HG03175 (cell line): Measurements from ENCODE around the gene LAMA3.

Source experiments
- ATAC-seq: cut with Tn5 transposase; IDR thresholded peaks from one replicate; pipeline ENCODE4 v1.9.1; 2021; ENCODE audit warnings: mild to moderate bottlenecking, moderate library complexity; ENCODE audit not compliant: unreplicated experiment

Gene LAMA3

DNA sequence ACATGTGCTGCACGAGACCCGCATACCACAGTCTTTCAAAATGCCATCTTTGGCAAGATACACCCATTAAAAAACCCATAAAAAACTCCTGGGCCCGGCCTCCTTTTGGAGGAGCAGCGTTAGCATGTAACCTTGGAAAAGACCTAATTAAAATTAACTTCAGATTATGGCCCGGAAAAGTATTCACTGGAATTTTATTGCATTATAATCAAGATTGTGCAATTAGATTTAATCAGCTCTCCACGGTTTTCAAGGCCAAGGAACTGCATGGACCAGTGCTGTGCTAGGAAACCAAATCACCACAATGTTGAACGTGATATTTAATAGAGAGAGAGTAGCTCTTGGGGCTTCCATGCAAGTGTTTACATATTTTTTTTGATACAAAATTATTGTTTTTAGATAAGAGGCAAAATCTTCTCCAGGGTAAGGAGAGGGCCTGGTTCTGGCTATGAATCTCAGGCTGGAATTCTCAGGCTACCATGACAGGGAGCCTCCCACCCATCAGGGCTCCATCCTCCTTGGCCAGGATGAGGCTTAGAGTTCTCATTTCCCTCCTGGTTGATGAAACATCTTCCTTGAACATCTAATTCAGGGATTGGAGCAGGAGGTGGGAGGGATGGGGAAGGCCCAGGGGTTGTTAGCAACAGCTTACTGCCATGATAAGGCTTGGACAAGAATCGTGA is 243.3 kb downstream of the LAMA3 start:
- ATAC-seq = no peak

DNA sequence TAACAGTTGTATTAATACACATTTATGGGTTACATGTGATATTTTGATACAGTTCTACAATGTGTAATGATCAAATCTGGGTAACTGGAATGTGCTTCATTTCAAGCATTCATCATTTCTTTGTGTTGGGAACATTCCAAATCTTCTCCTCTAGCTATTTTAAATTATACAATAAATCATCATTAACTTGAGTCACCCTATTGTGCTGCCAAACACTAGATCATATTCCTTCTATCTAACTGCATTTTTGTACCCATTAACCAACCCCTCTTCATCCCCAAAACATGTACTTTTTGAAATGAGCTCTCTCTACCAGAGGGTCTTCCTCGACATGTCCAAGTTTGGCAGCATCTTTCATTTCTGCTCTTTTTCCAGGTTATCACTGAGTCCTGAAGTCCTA is 244.2 kb downstream of the LAMA3 start:
- no peak for ATAC-seq

DNA sequence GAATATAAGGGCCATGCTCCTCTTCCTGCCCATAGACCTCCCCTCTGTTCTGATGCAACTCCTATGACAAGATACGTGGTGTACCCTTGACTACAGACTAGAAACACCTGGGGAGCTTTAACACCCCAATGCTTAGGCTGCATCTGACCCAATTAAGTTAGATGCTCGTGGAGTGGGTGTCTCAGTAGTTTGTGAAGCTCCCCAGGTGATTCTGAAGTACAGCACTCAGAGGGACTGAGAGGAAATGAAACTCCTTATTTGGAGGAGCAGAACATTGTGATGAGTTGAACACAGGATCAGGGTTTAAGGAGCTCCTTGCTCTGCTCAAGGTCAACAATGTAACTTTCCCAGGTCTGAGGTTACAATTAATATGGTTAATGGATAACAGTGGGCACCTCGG is 245.0 kb downstream of the LAMA3 start:
- ATAC-seq = no peak

DNA sequence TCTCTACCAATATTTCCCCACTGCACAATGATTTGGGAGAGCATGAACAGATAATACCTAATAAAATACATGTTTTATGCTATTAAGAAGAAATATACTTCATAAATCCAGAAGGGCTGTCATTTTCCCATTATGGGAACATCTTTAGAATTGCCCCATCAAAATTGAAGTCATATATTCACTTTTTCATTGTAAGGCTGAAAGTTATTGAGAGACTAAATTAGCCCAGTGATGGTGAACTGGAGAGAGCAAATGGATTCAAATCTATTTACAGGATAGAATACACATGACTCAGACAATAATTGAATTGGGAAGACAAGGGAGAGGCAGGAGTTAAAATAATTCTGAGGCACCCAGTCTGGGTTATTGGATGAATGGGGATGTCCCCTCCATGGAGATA is 245.6 kb downstream of the LAMA3 start:
- no peak for ATAC-seq

DNA sequence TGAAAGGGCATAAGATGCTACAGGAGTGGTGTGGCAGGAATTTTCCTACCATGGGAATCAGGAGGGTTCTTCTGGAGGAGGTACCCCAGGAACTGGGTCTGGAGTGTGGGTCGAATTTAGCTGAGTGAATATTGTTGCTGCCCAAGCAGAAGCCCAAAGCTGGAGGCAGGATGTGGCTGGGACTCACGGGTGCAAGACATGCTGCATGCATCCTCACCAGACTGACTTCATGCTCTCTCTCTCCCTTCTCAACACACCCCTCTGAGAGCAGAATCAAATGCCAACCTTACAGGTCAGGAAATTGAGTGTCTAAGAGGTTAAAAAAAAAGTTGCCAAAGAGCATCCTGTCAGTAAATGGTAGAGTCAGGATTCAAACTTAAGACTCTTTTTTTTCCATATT is 246.6 kb downstream of the LAMA3 start:
- no peak for ATAC-seq

DNA sequence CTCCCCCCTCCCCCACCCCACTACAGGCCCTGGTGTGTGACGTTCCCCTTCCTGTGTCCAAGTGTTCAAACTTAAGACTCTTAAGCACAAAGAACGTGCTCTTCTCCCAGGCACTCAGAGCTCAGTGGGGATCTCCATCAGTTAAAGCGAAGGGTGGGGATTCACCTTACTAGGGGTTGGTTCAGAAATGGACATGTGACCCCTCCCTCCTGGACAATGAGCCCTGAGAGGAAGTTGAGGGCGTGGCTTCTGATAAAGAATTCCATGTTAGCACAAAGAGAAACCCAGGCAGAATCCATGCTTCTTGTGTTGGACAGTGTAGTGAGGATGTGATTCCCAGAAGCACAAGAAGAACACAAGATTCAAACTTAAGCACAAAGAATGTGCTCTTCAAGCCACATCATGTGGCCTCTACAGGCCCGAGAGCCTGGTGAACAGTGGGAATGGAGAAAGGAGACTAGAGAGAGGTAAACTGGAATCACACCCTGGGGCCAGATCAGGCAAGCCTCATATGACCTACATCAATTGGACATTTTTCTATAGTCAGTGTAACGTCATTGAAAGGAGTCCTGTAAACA is 247.2 kb downstream of the LAMA3 start:
- ATAC-seq = no peak

DNA sequence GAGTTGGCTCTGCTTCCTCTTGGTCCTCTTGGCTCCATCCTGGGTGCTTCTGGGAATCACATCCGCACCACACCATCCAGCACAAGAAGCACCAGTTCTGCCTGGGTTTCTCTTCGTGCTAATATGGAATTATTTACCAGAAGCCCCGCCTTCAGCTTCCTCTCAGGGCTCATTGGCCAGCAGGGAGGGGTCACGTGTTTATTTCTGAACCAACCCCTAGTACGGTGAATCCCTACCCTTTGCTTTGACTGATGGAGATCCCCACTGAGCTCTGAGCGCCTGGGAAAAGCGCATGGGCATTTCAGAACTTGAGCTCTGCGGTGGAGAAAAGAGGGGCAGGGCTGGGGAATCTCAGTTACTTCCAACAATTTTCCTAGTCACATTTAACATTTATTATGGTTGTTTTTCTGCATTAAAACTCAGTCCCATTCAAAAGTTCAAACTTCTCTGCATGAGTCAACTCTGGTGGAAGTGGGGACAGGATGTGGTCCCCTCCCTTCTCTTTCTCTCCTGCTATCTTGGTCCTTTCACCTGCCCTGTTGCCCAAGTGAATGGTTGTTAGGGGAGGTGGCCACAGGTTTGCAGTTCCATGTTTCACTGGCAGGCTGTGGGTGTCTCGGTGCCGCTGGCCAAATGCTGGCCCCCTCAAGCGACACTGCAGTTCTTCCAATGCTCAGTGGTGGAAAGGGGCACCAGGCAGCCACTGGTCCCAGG is 248.9 kb downstream of the LAMA3 start:
- ATAC-seq = peak; percentile 58

DNA sequence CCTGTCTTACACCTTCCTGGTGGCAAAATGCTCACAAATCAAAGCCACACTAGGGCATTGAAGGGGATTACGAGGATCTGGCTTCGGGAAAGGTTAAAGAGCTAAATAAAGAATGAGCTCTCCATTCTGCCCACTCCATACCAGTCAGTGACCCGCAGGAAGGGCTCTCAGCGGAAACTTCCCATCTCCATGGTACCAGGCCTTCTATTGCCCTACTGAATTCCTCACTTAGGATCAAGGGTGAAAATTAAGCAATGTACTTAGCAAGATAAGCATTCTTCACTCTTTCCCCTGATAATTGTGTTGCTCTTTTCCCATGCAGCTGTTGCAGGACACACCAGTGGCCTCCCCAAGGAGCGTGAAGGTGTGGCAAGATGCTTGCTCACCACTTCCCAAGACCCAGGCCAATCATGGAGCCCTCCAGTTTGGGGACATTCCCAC is 249.7 kb downstream of the LAMA3 start:
- no peak for ATAC-seq

DNA sequence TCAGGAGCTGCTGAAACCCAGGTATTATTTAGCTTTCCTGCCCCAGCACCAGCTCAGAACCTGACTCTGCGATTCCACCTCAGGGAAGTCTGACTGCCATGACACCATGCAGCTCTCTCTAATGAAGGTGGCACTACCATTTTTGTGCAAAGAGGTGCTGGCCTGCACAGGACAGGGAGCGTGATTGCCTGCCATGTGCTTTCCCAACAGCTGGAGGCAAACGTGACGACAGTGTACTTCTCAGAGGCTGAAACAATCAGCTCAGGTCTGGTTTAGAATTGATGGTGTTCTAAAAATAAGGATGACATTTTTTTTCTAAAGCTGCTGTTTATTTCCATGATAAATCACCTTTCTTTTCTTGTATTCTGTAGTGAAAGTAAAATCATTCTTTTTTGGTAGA is 250.1 kb downstream of the LAMA3 start:
- no peak for ATAC-seq

DNA sequence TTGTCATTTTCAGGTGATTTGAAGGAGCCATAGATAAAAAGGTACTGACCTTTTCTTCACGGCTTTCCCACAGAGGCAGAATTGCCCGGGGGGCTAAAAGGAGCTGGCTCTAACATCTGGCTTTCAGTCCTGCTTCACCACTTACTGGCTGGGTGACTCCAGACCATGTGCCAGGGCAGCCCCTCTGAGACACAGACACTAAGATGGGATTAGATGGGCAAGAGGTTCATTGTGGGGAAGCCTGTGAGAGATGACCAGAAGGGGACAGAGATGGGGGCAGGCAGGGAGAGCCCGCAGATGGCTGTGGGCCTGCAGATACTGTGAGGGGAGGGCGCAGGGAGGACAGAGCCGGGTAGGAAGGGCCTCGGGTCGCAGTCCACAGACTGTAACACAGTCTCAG is 250.6 kb downstream of the LAMA3 start:
- no peak for ATAC-seq

DNA sequence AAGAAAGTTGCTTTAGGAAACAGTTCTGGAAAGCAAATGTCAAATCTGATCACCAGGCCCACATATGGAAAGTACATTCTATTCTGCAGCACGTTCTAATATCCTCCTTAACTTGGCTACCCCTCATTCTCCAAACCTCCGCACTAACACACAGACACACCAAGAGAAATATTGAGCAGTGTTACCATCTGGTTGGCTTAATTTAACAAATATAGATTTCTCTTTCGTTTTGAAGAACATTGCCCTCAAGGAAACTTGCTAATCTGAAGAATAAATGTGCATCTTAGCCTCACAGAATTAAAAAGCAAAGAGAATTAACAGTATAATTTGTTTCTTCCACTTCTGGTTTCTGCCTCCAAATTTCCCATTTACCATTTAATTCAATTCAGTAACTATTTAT is 252.5 kb downstream of the LAMA3 start:
- no peak for ATAC-seq

DNA sequence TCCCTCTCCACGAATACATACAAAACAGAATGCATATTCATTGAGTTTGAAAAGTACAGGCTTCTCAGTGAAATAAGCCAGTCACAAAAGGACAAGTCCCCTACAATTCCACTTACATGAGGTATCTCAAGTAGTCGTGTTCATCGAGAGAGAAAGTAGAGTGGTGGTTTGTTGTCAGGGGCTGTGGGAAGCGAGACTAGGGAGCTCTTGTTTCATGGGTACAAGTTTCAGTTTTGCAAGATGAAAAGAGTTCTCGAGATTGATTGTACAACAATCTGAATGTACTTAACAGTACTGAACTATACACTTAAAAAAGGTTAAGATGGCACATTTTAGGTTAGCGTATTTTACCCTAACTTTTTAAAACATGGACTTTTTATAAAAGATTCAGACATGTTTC is 253.9 kb downstream of the LAMA3 start:
- peak; percentile 73 for ATAC-seq

DNA sequence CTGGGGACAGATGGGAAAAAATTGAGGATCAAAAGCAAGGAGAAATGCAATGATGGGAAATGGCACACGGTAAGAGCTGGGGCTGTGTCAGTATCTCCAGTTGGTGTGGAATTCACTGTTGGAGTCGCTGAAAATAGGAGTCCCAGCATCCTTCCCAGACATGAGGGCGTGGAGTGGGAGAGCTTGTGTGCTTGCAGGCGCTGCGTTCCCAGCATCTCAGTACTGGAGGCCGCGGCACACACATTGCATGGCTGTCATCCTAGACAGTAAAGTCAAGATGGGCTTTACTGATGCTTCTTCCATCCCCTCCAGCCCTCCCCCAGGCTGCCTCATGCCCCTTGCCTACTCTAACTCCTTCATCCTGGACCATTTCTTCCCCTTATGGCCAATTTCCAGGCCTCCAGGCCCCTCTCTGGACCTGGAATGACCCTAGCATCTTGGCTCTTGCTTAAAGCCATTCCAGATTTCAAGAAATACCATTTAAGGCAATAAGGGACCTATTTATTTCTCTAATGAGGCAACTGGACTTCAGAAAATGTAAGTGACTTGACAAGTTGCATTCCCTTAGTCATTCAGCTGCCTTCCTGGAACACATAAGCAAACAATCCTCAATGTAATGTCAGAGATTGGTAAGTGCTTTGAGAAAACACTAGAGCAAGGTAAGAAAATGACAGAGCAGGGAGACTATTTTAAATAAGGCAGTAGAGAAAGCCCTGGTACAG is 254.8 kb downstream of the LAMA3 start:
- no peak for ATAC-seq

DNA sequence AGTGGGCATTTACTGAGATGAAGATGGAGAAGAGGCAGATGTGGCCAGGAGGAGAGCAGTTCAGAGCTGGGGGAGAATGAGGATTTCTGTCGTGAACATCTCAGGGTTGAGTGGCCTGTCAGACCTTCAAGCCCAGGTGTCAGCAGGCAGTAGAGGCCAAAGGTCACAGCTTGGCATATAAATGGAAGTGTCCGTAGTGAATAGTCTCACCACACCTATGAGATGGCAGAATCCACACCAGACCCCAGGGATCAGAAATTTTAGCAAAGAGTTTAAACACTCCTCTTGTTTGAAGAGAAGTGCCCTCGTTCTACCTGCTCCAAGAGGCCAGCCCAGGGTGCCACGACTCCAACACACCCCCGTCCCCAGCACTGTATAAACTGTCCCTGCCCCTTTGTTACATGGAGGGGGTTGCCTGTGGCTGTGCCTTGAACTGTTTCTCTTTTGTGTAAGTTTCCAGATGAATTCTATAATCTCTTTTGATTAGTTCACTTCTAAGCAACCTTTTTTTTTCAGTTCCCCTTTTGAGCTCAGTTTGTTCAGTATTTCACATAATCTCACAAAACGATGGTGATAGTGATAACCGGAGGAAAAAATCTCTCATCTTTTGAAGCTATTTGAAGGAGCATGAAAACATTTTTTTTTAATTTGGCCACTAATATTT is 256.3 kb downstream of the LAMA3 start:
- no peak for ATAC-seq

DNA sequence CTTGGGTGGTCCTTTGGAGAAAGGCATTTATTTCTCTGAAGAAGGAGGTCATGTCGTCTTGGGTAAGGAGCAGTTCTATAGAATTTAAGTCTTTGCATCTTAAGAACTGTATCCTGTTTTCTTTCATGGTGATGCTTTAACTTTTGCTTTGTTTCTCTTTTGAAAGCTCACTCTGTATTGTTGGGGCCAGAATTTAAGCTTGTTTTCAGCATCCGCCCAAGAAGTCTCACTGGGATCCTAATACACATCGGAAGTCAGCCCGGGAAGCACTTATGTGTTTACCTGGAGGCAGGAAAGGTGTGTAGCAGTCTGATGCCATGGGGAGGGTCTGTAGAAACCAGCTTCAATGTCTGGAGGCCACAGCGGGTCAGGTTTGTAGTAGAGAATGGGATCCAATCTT is 260.6 kb downstream of the LAMA3 start:
- no peak for ATAC-seq

DNA sequence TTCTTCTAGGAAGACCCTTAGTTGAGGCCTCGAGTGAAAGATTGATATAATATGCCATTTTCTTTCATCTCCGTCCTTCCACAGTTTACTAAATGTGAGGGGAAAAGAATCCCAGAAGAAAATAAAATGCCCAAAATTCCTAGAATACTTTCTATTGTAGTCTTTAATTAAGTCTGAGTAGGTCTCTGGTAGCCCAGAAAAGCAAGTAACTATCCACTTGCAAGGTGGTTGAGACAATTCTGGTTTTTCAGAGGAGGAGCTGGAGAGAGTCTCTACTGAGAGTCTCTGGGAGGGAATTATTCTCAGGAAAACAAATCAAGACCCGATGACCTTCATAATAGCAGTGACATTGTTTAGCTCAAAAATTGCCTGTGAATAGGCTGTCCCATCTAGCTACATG is 261.4 kb downstream of the LAMA3 start:
- no peak for ATAC-seq

DNA sequence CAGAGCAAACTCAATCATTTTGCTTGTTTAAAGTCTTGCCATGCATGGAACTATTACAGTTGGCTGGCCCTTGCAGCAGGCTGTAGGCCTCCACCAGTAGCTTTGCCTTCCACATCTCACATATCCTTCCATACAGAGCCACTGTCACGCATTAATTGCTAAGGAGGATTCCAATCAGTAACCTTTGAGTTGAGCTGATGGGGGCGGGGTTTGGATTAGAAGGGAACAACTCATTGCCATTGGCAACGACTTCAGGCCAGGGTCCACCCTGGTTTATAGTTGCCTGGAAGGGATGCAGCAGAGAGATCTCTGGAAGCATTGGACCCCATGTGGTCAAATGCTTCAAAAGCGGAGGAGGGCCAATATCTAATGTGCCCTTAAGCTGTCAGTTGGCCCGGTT is 262.0 kb downstream of the LAMA3 start:
- ATAC-seq = no peak

DNA sequence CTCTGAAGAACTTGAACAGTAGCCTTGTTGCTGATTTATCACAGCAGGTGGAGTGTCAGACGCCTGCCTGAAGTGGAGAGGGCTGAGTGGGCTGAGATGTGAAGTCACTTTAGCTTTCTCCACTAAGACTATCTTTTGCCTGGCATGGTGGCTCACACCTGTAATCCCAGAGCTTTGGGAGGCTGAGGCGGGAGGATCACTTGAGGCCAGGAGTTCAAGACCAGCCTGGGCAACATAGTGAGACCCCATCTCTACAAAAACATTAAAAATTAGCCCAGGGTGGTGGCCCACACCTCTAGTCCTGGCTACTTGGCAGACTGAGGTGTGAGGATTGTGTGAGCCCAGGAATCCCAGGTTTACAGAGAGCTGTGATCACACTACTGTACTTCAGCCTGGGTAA is 264.7 kb downstream of the LAMA3 start:
- no peak for ATAC-seq

DNA sequence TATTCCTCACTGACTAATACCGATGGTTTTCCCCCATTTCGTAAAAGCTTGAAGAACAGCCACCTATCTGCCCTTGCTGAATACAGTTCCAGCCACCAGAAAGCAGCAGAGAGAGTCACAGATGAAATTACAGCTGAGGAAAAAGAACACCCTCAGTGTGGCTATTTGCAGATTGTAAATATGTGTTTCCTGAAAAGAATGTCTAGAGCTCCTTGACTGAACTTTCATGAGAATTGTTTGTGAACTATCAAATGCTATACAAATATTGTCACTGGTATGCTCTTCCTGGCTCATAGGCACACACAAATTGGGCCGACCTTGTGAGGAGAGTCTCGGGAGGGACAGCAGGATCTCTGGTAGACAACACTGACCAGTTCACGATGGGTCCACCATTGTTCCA is 267.2 kb downstream of the LAMA3 start:
- no peak for ATAC-seq

DNA sequence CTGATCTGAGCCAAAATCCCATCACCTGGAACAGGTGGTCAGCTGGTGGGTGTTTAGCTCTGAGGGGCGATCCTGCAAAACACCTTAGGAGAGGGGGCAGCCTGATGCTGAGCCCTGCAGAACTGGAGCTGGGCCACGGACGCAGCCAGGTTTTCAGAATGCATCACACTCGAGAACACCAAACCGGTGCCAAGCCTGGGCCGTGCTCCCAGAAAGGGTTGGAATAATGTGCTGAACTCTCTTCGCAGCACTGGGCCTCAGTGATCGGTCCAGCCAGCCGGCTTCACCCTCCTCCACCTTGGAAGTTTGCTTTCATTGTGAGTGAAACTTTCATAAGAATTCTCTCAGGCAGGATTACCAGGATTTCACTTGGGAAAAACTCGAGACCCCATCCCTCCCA is 268.8 kb downstream of the LAMA3 start:
- ATAC-seq = no peak

DNA sequence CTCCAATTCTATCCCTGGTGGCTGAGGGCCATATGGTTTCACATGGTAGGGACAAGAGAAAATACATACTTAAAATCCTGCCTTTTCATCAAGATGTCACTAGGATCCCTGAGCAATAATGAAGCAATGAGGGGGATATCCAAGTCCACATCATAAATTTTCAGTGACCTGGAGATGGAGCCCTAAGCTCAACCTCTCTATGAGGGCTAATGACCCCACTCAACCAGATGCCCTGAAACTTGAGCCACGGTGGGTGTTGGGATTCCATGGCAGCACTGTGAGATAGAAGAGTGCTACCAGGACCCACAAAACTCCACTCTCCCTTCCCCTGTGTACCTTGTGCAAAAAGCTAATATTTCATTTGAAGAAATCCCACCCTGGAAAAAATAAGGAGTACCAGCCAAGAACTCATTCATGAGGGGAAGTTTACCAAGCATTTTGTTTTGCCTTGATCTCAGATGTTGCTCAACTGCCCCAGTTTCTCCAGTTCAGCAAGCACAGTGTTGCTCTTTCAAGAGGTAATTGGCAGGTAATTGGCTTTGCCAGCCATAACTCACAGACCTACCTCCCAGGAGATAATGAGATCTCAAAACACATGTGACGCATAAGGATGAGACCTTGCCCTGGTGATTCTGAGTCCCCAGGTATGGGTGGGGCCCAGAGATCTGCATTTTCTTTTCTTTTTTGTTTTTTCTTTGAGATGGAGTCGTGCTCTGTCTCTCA is 274.4 kb downstream of the LAMA3 start:
- ATAC-seq = no peak
